SU-DHL-6 (cell line): ENCODE measurements around the gene HNRNPAB.

ENCODE experiments used
- H2AFZ ChIP-seq: fragments of 200-600 bp; sonication (generic); 2 replicates; pipeline ENCODE4 v1.6.1; 2014; ENCODE audit warnings: low read depth, mild to moderate bottlenecking, moderate library complexity, mixed read lengths, antibody characterized with exemption, low read length; ENCODE audit not compliant: severe bottlenecking
- H3F3A ChIP-seq: fragments of 200-600 bp; shearing (Covaris generic); 2 replicates; pipeline ENCODE4 v1.6.0; 2016; ENCODE audit warnings: antibody characterized with exemption, mild to moderate bottlenecking; ENCODE audit not compliant: insufficient read depth
- H3K27ac ChIP-seq: fragments of 200-600 bp; sonication (generic); 2 replicates; pipeline ENCODE4 v1.5.1; 2016; ENCODE audit warnings: low read depth, mild to moderate bottlenecking, low read length, moderate library complexity, mixed read lengths
- H3K27me3 ChIP-seq: fragments of 200-600 bp; sonication (generic), shearing (Covaris generic); 2 replicates; pipeline ENCODE4 v1.6.0; 2014; ENCODE audit warnings: mild to moderate bottlenecking, low read length
- H3K36me3 ChIP-seq: fragments of 200-600 bp; sonication (generic); 2 replicates; pipeline ENCODE4 v1.6.1; 2014; ENCODE audit warnings: mild to moderate bottlenecking, low read length, mixed read lengths
- H3K4me2 ChIP-seq: fragments of 300-600, 200-600 bp; shearing (Covaris generic), sonication (generic); 2 replicates; pipeline ENCODE4 v1.6.0; 2014; ENCODE audit warnings: low read length, low read depth, mild to moderate bottlenecking; ENCODE audit not compliant: poor library complexity, severe bottlenecking
- H3K4me3 ChIP-seq: fragments of 200-600 bp; sonication (generic); 2 replicates; pipeline ENCODE4 v1.5.1; 2014; ENCODE audit warnings: antibody characterized with exemption, low read length, mild to moderate bottlenecking, mixed read lengths; ENCODE audit not compliant: insufficient read depth, poor library complexity, severe bottlenecking
- H3K79me2 ChIP-seq: fragments of 200-600 bp; sonication (generic); 2 replicates; pipeline ENCODE4 v1.6.1; 2014; ENCODE audit warnings: mild to moderate bottlenecking, low read length, moderate library complexity; ENCODE audit not compliant: insufficient read depth
- H3K9ac ChIP-seq: fragments of 200-600 bp; sonication (generic); 2 replicates; pipeline ENCODE4 v1.7.0; 2014; ENCODE audit warnings: mild to moderate bottlenecking, low read length
- H3K9me2 ChIP-seq: fragments of 200-600 bp; sonication (generic); replicated peaks from 2 replicates; pipeline ENCODE4 v1.6.1; 2014; ENCODE audit warnings: low read length; ENCODE audit not compliant: insufficient read depth
- H3K9me3 ChIP-seq: fragments of 200-600 bp; sonication (generic); 2 replicates; pipeline ENCODE4 v1.6.1; 2014; ENCODE audit warnings: low read length, mixed read lengths; ENCODE audit not compliant: insufficient read depth
- H4K20me1 ChIP-seq: fragments of 200-600 bp; sonication (generic); 2 replicates; pipeline ENCODE4 v1.6.1; 2014; ENCODE audit warnings: low read depth, mild to moderate bottlenecking, antibody characterized with exemption, low read length, moderate library complexity, mixed read lengths
- EZH2phosphoT487 ChIP-seq: fragments of 200-600 bp; sonication (generic), shearing (Covaris generic); conservative IDR thresholded peaks from 2 replicates; pipeline ENCODE4 v1.6.1; 2018; ENCODE audit warnings: mild to moderate bottlenecking, antibody characterized with exemption, low read length, moderate library complexity, mixed read lengths
- TF ChIP-seq, protein P1 (sequence below): fragments of 200-600 bp; sonication (generic); IDR thresholded peaks from one replicate; pipeline ENCODE4 v1.5.1; 2017; ENCODE audit warnings: antibody characterized with exemption, mild to moderate bottlenecking, low read length, moderate library complexity; ENCODE audit not compliant: insufficient read depth, poor library complexity, severe bottlenecking

HNRNPAB gene

GRCh38 chr5:178216779-178217178, 12.4 kb downstream of the HNRNPAB start:
- Histone ChIP-seq H3K79me2 (no peaks in the 10 kb centered on the region), H3K27me3 (no peaks in the 10 kb centered on the region), H3K4me3 (no peak overlapping the region), H3K27ac (no peak overlapping the region; the same call in 1 of the 2 replicates), H3K9me3 (no peaks in the 10 kb centered on the region), H3K36me3 (peaks cover 12% of the 10 kb centered on the region), H3F3A (peaks cover 60% of the 10 kb centered on the region), H3K9ac (no peak overlapping the region), H3K4me2 (no peak overlapping the region), H4K20me1 (no peaks in the 10 kb centered on the region; the same call in 1 of the 2 replicates), H2AFZ (no peak overlapping the region), H3K9me2 (no peaks in the 10 kb centered on the region)
- TF ChIP-seq, protein P1, sequence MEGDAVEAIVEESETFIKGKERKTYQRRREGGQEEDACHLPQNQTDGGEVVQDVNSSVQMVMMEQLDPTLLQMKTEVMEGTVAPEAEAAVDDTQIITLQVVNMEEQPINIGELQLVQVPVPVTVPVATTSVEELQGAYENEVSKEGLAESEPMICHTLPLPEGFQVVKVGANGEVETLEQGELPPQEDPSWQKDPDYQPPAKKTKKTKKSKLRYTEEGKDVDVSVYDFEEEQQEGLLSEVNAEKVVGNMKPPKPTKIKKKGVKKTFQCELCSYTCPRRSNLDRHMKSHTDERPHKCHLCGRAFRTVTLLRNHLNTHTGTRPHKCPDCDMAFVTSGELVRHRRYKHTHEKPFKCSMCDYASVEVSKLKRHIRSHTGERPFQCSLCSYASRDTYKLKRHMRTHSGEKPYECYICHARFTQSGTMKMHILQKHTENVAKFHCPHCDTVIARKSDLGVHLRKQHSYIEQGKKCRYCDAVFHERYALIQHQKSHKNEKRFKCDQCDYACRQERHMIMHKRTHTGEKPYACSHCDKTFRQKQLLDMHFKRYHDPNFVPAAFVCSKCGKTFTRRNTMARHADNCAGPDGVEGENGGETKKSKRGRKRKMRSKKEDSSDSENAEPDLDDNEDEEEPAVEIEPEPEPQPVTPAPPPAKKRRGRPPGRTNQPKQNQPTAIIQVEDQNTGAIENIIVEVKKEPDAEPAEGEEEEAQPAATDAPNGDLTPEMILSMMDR: no peak
- no peak for TF ChIP-seq EZH2phosphoT487

- Histone ChIP-seq H3K9ac (no peak overlapping the region), H2AFZ (no peak overlapping the region), H3F3A (peaks cover 45% of the 10 kb centered on the region), H3K9me3 (no peaks in the 10 kb centered on the region), H3K79me2 (no peaks in the 10 kb centered on the region), H3K4me3 (no peak overlapping the region), H3K27ac (no peak overlapping the region), H3K4me2 (no peak overlapping the region), H3K36me3 (peaks cover 11% of the 10 kb centered on the region), H3K9me2 (no peaks in the 10 kb centered on the region), H3K27me3 (no peaks in the 10 kb centered on the region), H4K20me1 (no peaks in the 10 kb centered on the region)
- TF ChIP-seq, protein P1: no peak
- no peak for TF ChIP-seq EZH2phosphoT487
These were observed 14.0 kb downstream of the HNRNPAB start for GRCh38 chr5:178218237-178218776.

GRCh38 chr5:178218827-178219226, 14.5 kb downstream of the HNRNPAB start:
- Histone ChIP-seq H3K36me3 (peaks cover 11% of the 10 kb centered on the region), H4K20me1 (no peaks in the 10 kb centered on the region), H3K79me2 (no peaks in the 10 kb centered on the region), H3K4me2 (no peak overlapping the region), H3K27ac (no peak overlapping the region), H3K9ac (no peak overlapping the region), H3F3A (peaks cover 39% of the 10 kb centered on the region), H3K9me2 (no peaks in the 10 kb centered on the region), H3K27me3 (no peaks in the 10 kb centered on the region), H2AFZ (no peak overlapping the region), H3K4me3 (no peak overlapping the region), H3K9me3 (no peaks in the 10 kb centered on the region)
- TF ChIP-seq, protein P1: no peak
- no peak for TF ChIP-seq EZH2phosphoT487
